Right lobe of liver (tissue), 4 donors: ENCODE measurements around the gene PCNX3.

ENCODE experiments used
- CTCF ChIP-seq, 4 donors: fragments of 200-600 bp in 3 of 4; fragments of 450-650 bp in 1 of 4; IDR thresholded peaks; one replicate each; pipeline versions ENCODE4 v1.5.1 to v1.8.0; 2016 to 2022; ENCODE audit warnings: antibody characterized with exemption in 4 of 4, mild to moderate bottlenecking in 2 of 4
- POLR2A ChIP-seq: fragments of 450-650 bp; IDR thresholded peaks from one replicate; pipeline ENCODE4 v1.6.1; 2017; ENCODE audit warnings: antibody characterized with exemption, mild to moderate bottlenecking
- donor health status: DM: no; HTN: no; CAD: no.
- donor health status: DM: no; HTN: no; CAD: no.
- donor health status: DM: no; HTN: yes; CAD: no.

- no peak for TF ChIP-seq CTCF (IDR thresholded peaks at IDR 0.05)
- no peak for TF ChIP-seq POLR2A
Observed at GRCh38 chr11:65574811-65575567, 40.6 kb upstream of the PCNX3 start.
